HG03060 (cell line): ENCODE measurements around the gene ULBP3.

Experiments used
- ATAC-seq: cut with Tn5 transposase; IDR thresholded peaks from one replicate; pipeline ENCODE4 v1.9.1; 2021; ENCODE audit warnings: low read depth, moderate number of reproducible peaks; ENCODE audit not compliant: unreplicated experiment

Gene ULBP3

GRCh38 chr6:150068720-150069648 is at the start of gene ULBP3:
ULBP3 (minus strand) TSS chr6:150069121; CDS start chr6:150069066, 55 bp downstream.
- no peak for ATAC-seq

- no peak for ATAC-seq
These were observed 49.7 kb upstream of the ULBP3 start for GRCh38 chr6:150118627-150119026.

GRCh38 chr6:150118203-150118602 is 49.3 kb upstream of the ULBP3 start:
- no peak for ATAC-seq

GRCh38 chr6:150116200-150116800 is 47.4 kb upstream of the ULBP3 start:
- ATAC-seq, result no peak

- no peak for ATAC-seq
These were observed 46.8 kb upstream of the ULBP3 start for GRCh38 chr6:150115769-150116168.

- ATAC-seq, result no peak
These were observed 43.3 kb upstream of the ULBP3 start for GRCh38 chr6:150112233-150112632.

GRCh38 chr6:150102750-150103270 is 33.9 kb upstream of the ULBP3 start:
- ATAC-seq, result no peak

GRCh38 chr6:150100745-150101144 is 31.8 kb upstream of the ULBP3 start:
- ATAC-seq, result no peak

GRCh38 chr6:150099953-150100352 is 31.0 kb upstream of the ULBP3 start:
- ATAC-seq, result no peak

- no peak for ATAC-seq
These were observed 30.6 kb upstream of the ULBP3 start for GRCh38 chr6:150099546-150099945.

- ATAC-seq, result no peak
These were observed 29.2 kb upstream of the ULBP3 start for GRCh38 chr6:150098155-150098554.

GRCh38 chr6:150093397-150093796 is 24.5 kb upstream of the ULBP3 start:
- no peak for ATAC-seq

GRCh38 chr6:150091476-150091875 is 22.6 kb upstream of the ULBP3 start:
- ATAC-seq, result no peak

- no peak for ATAC-seq
These were observed 21.4 kb upstream of the ULBP3 start for GRCh38 chr6:150090328-150090727.

GRCh38 chr6:150088481-150089154 is 19.7 kb upstream of the ULBP3 start:
- ATAC-seq, result no peak

GRCh38 chr6:150087336-150087735 is 18.4 kb upstream of the ULBP3 start:
- ATAC-seq, result no peak

- no peak for ATAC-seq
These were observed 17.1 kb upstream of the ULBP3 start for GRCh38 chr6:150086026-150086425.

- no peak for ATAC-seq
These were observed 15.5 kb upstream of the ULBP3 start for GRCh38 chr6:150084426-150084825.

GRCh38 chr6:150083839-150084238 is 14.9 kb upstream of the ULBP3 start:
- no peak for ATAC-seq

GRCh38 chr6:150081702-150082101 is 12.8 kb upstream of the ULBP3 start:
- ATAC-seq, result no peak

GRCh38 chr6:150079604-150080003 is 10.7 kb upstream of the ULBP3 start:
- ATAC-seq, result no peak
